Natural killer cell treated with Interleukin-12 subunit alpha and Interleukin-12 subunit beta and Interleukin-15 and Interleukin-18, amount 100 ng/mL, for 72 hours (primary cell): ENCODE data around the gene C9orf72. TPM values are rescaled to one million over a fixed set of nuclear protein-coding genes. Genes with fewer than 3 reads are reported as not detected.
"Not testable (repeated sequence)": the region's sequence is repeated elsewhere in the genome, so short reads cannot be mapped to it uniquely, and the experiment has no call there.

ENCODE experiments used
- ATAC-seq, 2 donors: fragments of 150-1000 bp; cut with Tn5 transposase in 1 of 2; sonication (Bioruptor Pico), chemical (Tn5 transposase) in 1 of 2; 2 replicates each; pipeline ENCODE4 v1.10.0; 2021
- DNase-seq: peaks from one replicate; pipeline ENCODE4 v3.0.0; 2022; ENCODE audit warnings: low spot score
- H3K27ac Mint-ChIP-seq, 2 donors: 1 replicate in 1 of 2; 2 replicates in 1 of 2; pipeline ENCODE4 v1.8.0; 2022; ENCODE audit warnings: mixed read lengths in 2 of 2, mild to moderate bottlenecking in 1 of 2, moderate library complexity in 1 of 2
- H3K27me3 Mint-ChIP-seq, 2 donors: 1 replicate in 1 of 2; 2 replicates in 1 of 2; pipeline ENCODE4 v1.8.0; 2022; ENCODE audit warnings: mixed read lengths in 2 of 2
- H3K36me3 Mint-ChIP-seq: one replicate; pipeline ENCODE4 v1.8.0; 2022; ENCODE audit warnings: mixed read lengths
- H3K4me1 Mint-ChIP-seq, 2 donors: 1 replicate in 1 of 2; 2 replicates in 1 of 2; pipeline ENCODE4 v1.8.0; 2022; ENCODE audit warnings: low read depth in 2 of 2, mixed read lengths in 2 of 2, mild to moderate bottlenecking in 1 of 2
- H3K4me3 Mint-ChIP-seq: one replicate; pipeline ENCODE4 v1.8.0; 2022; ENCODE audit warnings: mixed read lengths
- H3K9me3 Mint-ChIP-seq: 2 replicates; pipeline ENCODE4 v1.8.0; 2022; ENCODE audit warnings: mixed read lengths
- total RNA-seq, 2 donors: library from RNA; stranded (reverse); gene quantifications; one replicate each; pipeline ENCODE4 v1.2.3, GENCODE V29; 2022

The C9orf72 gene
- total RNA-seq, result 1 to 10 TPM; 4.0 to 6.1 TPM

DNA sequence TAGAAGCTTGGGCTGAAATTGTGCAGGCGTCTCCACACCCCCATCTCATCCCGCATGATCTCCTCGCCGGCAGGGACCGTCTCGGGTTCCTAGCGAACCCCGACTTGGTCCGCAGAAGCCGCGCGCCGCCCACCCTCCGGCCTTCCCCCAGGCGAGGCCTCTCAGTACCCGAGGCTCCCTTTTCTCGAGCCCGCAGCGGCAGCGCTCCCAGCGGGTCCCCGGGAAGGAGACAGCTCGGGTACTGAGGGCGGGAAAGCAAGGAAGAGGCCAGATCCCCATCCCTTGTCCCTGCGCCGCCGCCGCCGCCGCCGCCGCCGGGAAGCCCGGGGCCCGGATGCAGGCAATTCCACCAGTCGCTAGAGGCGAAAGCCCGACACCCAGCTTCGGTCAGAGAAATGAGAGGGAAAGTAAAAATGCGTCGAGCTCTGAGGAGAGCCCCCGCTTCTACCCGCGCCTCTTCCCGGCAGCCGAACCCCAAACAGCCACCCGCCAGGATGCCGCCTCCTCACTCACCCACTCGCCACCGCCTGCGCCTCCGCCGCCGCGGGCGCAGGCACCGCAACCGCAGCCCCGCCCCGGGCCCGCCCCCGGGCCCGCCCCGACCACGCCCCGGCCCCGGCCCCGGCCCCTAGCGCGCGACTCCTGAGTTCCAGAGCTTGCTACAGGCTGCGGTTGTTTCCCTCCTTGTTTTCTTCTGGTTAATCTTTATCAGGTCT lies at the start of gene C9orf72:
TSS of gene C9orf72 (minus strand) at position 564 of the 716 bp plus-strand sequence. CDS start 6,361 bp downstream, outside the sequence.
- Mint-ChIP-seq H3K4me3 (peak within 1 kb of the TSS; percentile 91), H3K4me1 (peaks cover 25 to 26% of the 10 kb centered on the region in 2 donors), H3K9me3 (peaks cover 2% of the 10 kb centered on the region), H3K36me3 (peaks cover 3% of the 10 kb centered on the region), H3K27me3 (peaks cover 2 to 4% of the 10 kb centered on the region in 2 donors), H3K27ac (peak within 1 kb of the TSS; percentile 94 to 98)
- ATAC-seq, result peak; percentile 92 to 93
- peak; percentile 94 for DNase-seq

GRCh38 chr9:27622693-27623340 lies 49.5 kb upstream of the C9orf72 start:
- no peaks in the 10 kb centered on the region for H3K36me3 Mint-ChIP-seq
- no peaks in the 10 kb centered on the region for H3K4me1 Mint-ChIP-seq
- no peak overlapping the region for H3K4me3 Mint-ChIP-seq
- ATAC-seq (no peak), DNase-seq (no peak)
- H3K27ac Mint-ChIP-seq, result no peak overlapping the region
- peaks cover 0 to 13% of the 10 kb centered on the region in 2 donors for H3K27me3 Mint-ChIP-seq
- no peaks in the 10 kb centered on the region for H3K9me3 Mint-ChIP-seq

- DNase-seq (no peak), ATAC-seq (no peak)
- Mint-ChIP-seq H3K4me3 (no peak overlapping the region), H3K36me3 (no peaks in the 10 kb centered on the region), H3K4me1 (no peaks in the 10 kb centered on the region), H3K9me3 (no peaks in the 10 kb centered on the region), H3K27me3 (peaks cover 0 to 13% of the 10 kb centered on the region in 2 donors), H3K27ac (no peak overlapping the region)
Measured at GRCh38 chr9:27619743-27620142, 46.5 kb upstream of the C9orf72 start.

DNA sequence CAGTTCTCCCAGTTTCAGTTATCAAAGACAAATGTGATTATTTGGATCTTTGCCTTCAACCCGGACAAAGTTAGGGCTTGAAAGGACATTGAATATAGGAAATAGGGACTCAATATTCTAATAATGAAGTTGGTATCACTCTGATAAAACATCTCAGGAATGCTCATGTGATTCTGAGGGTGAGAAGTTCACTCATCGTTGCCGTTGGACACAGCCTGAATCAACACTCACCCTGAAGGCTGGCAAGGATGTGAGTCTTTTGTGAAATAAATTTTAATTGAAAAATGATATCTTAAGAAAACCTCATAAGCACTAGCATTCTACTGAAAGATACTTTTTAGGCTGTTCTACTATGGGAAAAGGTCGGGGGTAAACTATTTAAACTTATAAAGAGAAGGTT lies 44.8 kb upstream of the C9orf72 start:
- ATAC-seq, result no peak
- Mint-ChIP-seq H3K36me3 (no peaks in the 10 kb centered on the region), H3K4me3 (no peak overlapping the region)

DNA sequence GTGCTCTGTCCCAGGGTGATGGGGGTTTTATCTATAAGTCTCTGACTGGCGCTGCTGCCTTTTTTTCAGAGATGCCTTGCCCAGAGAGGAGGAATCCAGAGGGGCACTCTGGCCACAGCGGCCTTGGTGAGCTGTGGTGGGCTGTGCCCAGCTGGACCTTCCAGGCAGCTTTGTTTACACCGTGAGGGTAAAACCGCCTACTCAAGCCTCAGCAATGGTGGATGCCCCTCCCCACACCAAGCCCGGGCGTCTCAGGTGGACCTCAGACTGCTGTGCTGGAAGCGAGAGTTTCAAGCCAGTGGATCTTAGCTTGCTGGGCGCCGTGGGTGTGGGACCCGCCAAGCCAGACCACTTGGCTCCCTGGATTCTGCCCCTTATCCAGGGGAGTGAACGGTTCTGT lies 41.3 kb upstream of the C9orf72 start:
- Mint-ChIP-seq H3K9me3 (peaks cover 4% of the 10 kb centered on the region), H3K27ac (no peak overlapping the region), H3K36me3 (peaks cover 5% of the 10 kb centered on the region), H3K4me1 (peaks cover 0 to 8% of the 10 kb centered on the region in 2 donors), H3K27me3 (peaks cover 19 to 35% of the 10 kb centered on the region in 2 donors), H3K4me3 (no peak overlapping the region)
- ATAC-seq, result no peak
- DNase-seq, result no peak

More for the DNA sequence above, 44.8 kb upstream of the C9orf72 start:
- Mint-ChIP-seq H3K27ac (no peak overlapping the region), H3K4me1 (no peaks in the 10 kb centered on the region), H3K9me3 (no peaks in the 10 kb centered on the region), H3K27me3 (peaks cover 5 to 22% of the 10 kb centered on the region in 2 donors)
- no peak for DNase-seq

GRCh38 chr9:27612036-27612435 lies 38.8 kb upstream of the C9orf72 start:
- H3K4me1 Mint-ChIP-seq, DNase-seq, ATAC-seq, H3K9me3 Mint-ChIP-seq, H3K36me3 Mint-ChIP-seq: not testable (repeated sequence)
- Mint-ChIP-seq H3K4me3 (peak overlapping the region; percentile 43), H3K27me3 (peaks cover 19 to 40% of the 10 kb centered on the region in 2 donors), H3K27ac (peak overlapping the region in 1 of 2 donors; percentile 3)

DNA sequence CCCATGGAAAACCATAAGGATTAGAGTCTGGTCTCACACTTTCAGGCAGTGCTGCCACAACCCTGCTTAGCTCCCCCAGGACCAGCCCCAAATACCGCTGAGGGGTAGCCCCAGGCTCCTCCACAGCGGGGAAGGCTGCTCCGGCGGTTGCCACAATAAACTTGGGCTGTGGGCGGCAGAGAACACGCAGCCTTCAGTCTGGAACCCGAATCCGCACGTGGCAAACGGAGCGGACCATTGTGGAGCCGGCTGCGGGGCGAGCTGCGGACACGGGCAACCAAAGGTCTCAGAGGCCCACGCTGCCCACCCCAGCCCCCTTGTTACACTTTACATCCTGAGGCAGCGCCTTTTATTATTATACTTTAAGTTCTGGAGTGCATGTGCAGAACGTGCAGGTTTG lies 37.3 kb upstream of the C9orf72 start:
- peaks cover 5% of the 10 kb centered on the region for H3K36me3 Mint-ChIP-seq
- H3K27me3 Mint-ChIP-seq, result peaks cover 19 to 40% of the 10 kb centered on the region in 2 donors
- H3K27ac Mint-ChIP-seq, result no peak overlapping the region
- H3K4me3 Mint-ChIP-seq, result no peak overlapping the region
- peaks cover 4% of the 10 kb centered on the region for H3K9me3 Mint-ChIP-seq
- no peak for ATAC-seq
- peaks cover 0 to 8% of the 10 kb centered on the region in 2 donors for H3K4me1 Mint-ChIP-seq
- no peak for DNase-seq

DNA sequence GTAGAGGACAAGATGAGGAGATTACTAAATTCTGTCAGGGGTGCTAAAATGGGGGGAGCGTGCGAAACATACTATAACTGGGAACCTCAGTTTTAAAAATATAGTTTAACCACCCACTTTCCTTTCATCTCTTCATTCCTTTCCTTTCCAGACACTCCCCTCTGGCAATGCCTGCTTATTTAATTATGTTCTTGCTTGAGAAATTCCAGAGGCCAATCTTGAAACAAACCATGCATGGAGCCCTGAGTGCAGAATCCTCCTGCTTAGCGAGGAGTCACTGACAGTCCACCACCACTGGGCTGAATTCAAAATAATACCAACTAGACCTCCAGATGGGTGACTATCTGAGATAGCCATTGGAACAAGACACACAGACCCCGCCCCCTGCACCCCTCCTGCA lies 29.7 kb upstream of the C9orf72 start:
- Mint-ChIP-seq H3K4me1 (no peaks in the 10 kb centered on the region), H3K27ac (no peak overlapping the region), H3K27me3 (peaks cover 8 to 23% of the 10 kb centered on the region in 2 donors), H3K4me3 (no peak overlapping the region), H3K9me3 (no peaks in the 10 kb centered on the region), H3K36me3 (no peaks in the 10 kb centered on the region)
- no peak for ATAC-seq
- no peak for DNase-seq

DNA sequence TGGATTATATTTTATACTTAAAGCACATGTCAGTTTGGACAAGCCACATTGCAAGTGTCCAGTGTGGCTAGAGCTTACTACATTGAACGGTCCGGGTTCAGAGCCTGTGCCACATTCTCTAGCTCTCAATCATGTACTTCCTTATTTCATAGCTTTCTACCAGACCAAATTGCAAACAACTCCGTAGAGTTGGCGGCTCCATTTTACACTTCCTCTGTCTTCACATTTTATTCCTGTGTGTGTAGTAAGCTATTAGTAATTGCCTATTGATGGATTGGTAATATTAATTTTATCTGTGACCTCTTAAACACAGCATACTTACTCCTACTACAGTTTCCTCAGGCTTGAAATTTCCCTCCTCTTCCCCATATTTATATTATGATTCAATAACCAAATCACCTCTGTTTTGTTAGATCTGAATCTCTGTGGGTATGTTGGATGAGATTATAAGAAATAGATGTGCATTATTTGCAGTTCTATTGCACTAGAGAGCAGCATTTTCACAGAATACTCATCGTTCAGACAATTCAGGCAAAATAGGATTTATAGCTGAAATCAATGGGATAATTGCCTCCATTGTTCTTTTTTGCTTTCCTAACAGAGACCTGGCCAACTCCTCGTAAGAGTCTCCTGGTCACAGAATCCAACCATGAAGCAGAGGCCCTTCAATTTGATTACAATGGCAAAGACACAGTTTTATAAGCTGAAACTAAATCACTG lies 29.0 kb upstream of the C9orf72 start:
- no peak overlapping the region for H3K27ac Mint-ChIP-seq
- no peaks in the 10 kb centered on the region for H3K36me3 Mint-ChIP-seq

DNA sequence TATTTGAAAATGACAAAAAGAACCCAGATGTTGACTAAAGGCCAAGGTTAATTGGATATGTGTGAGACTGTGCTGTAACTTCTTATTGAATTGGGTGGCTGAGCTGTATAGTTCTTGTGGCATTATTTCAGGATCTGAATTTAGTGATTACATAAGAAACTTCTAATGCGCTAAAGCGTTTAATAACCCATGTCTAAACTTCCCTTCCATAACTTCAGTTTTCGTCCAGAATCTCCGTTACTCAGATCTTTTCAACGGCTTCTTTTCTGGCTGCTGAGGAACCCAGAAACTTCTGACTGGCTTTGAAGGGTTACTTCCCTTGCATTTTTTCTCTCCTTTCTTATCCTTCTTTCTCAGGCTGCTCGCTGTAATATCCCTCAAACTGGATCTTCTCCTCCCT lies 28.1 kb upstream of the C9orf72 start:
- H3K36me3 Mint-ChIP-seq, result no peaks in the 10 kb centered on the region
- no peak overlapping the region for H3K4me3 Mint-ChIP-seq
- no peak overlapping the region for H3K27ac Mint-ChIP-seq
- no peaks in the 10 kb centered on the region for H3K9me3 Mint-ChIP-seq
- H3K4me1 Mint-ChIP-seq, result no peaks in the 10 kb centered on the region
- peaks cover 10 to 31% of the 10 kb centered on the region in 2 donors for H3K27me3 Mint-ChIP-seq
- DNase-seq (no peak), ATAC-seq (no peak)

More for the DNA sequence above, 29.0 kb upstream of the C9orf72 start:
- Mint-ChIP-seq H3K4me1 (no peaks in the 10 kb centered on the region), H3K9me3 (no peaks in the 10 kb centered on the region), H3K27me3 (peaks cover 8 to 23% of the 10 kb centered on the region in 2 donors), H3K4me3 (no peak overlapping the region)
- no peak for DNase-seq
- ATAC-seq, result no peak

GRCh38 chr9:27600256-27600655 lies 27.0 kb upstream of the C9orf72 start:
- Mint-ChIP-seq H3K36me3 (no peaks in the 10 kb centered on the region), H3K4me3 (no peak overlapping the region), H3K4me1 (no peaks in the 10 kb centered on the region), H3K27ac (no peak overlapping the region), H3K9me3 (no peaks in the 10 kb centered on the region), H3K27me3 (peaks cover 12 to 37% of the 10 kb centered on the region in 2 donors)
- ATAC-seq (no peak), DNase-seq (no peak)

GRCh38 chr9:27599870-27600238 lies 26.6 kb upstream of the C9orf72 start:
- H3K9me3 Mint-ChIP-seq, result no peaks in the 10 kb centered on the region
- no peaks in the 10 kb centered on the region for H3K36me3 Mint-ChIP-seq
- no peak for ATAC-seq
- no peaks in the 10 kb centered on the region for H3K4me1 Mint-ChIP-seq
- DNase-seq, result no peak
- H3K4me3 Mint-ChIP-seq, result no peak overlapping the region
- H3K27me3 Mint-ChIP-seq, result peaks cover 12 to 41% of the 10 kb centered on the region in 2 donors
- H3K27ac Mint-ChIP-seq, result no peak overlapping the region

GRCh38 chr9:27599102-27599869 lies 26.0 kb upstream of the C9orf72 start:
- Mint-ChIP-seq H3K36me3 (no peaks in the 10 kb centered on the region), H3K27me3 (peaks cover 13 to 42% of the 10 kb centered on the region in 2 donors), H3K27ac (no peak overlapping the region), H3K4me1 (no peaks in the 10 kb centered on the region), H3K9me3 (no peaks in the 10 kb centered on the region), H3K4me3 (no peak overlapping the region)
- ATAC-seq (no peak), DNase-seq (no peak)
